DOHH2 (cell line): ENCODE results near the gene PAPPA.

Experiments
- H3F3A ChIP-seq: fragments of 200-600 bp; sonication (generic), shearing (Covaris generic); 2 replicates; pipeline ENCODE4 v1.6.0; 2016; ENCODE audit warnings: antibody characterized with exemption, mild to moderate bottlenecking; ENCODE audit not compliant: control insufficient read depth, insufficient read depth
- H3K27ac ChIP-seq: fragments of 200-600 bp; sonication (generic); 2 replicates; pipeline ENCODE4 v1.5.1; 2014; ENCODE audit warnings: low read depth, mild to moderate bottlenecking, low read length, moderate library complexity
- H3K27me3 ChIP-seq: fragments of 200-600 bp; sonication (generic); 2 replicates; pipeline ENCODE4 v1.6.1; 2014; ENCODE audit warnings: mild to moderate bottlenecking, low read length, mixed read lengths; ENCODE audit not compliant: control insufficient read depth
- H3K36me3 ChIP-seq: fragments of 200-600 bp; sonication (generic); 2 replicates; pipeline ENCODE4 v1.6.1; 2014; ENCODE audit warnings: mild to moderate bottlenecking, low read length, moderate library complexity, mixed read lengths; ENCODE audit not compliant: control insufficient read depth
- H3K4me1 ChIP-seq: fragments of 200-600 bp; sonication (generic); 2 replicates; pipeline ENCODE4 v1.6.1; 2014; ENCODE audit warnings: mild to moderate bottlenecking, low read length, mixed read lengths; ENCODE audit not compliant: control insufficient read depth
- H3K4me2 ChIP-seq: fragments of 200-600 bp; sonication (generic); 2 replicates; pipeline ENCODE4 v1.6.0; 2014; ENCODE audit warnings: mild to moderate bottlenecking, low read length, moderate library complexity
- H3K4me3 ChIP-seq: fragments of 200-600 bp; sonication (generic); 2 replicates; pipeline ENCODE4 v1.5.1; 2014; ENCODE audit warnings: mild to moderate bottlenecking, low read length, mixed read lengths
- H3K79me2 ChIP-seq: fragments of 200-600 bp; sonication (generic); 2 replicates; pipeline ENCODE4 v1.6.1; 2014; ENCODE audit warnings: mild to moderate bottlenecking, low read length, mixed read lengths; ENCODE audit not compliant: control insufficient read depth
- H3K9me2 ChIP-seq: fragments of 200-600 bp; sonication (generic); replicated peaks from 2 replicates; pipeline ENCODE4 v1.6.1; 2014; ENCODE audit warnings: mild to moderate bottlenecking, low read length, mixed read lengths; ENCODE audit not compliant: control insufficient read depth
- H3K9me3 ChIP-seq: fragments of 200-600 bp; sonication (generic); 2 replicates; pipeline ENCODE4 v1.6.1; 2014; ENCODE audit warnings: antibody characterized with exemption, low read length, mixed read lengths; ENCODE audit not compliant: control insufficient read depth, insufficient read depth
- H4K20me1 ChIP-seq: fragments of 200-600 bp; sonication (generic); 2 replicates; pipeline ENCODE4 v1.6.0; 2014; ENCODE audit warnings: low read depth, mild to moderate bottlenecking, antibody characterized with exemption, low read length, moderate library complexity; ENCODE audit not compliant: control insufficient read depth, insufficient read depth
- CTCF ChIP-seq: fragments of 200-600 bp; sonication (generic); IDR thresholded peaks from one replicate; pipeline ENCODE4 v1.5.1; 2014; ENCODE audit warnings: antibody characterized with exemption, mild to moderate bottlenecking, low read depth, low read length; ENCODE audit not compliant: poor library complexity, severe bottlenecking
- EZH2phosphoT487 ChIP-seq: fragments of 200-600 bp; sonication (generic); IDR thresholded peaks from 2 replicates; pipeline ENCODE4 v1.6.1; 2017; ENCODE audit warnings: borderline replicate concordance, mild to moderate bottlenecking, antibody characterized with exemption, low read length, moderate library complexity, mixed read lengths

Gene PAPPA

GRCh38 chr9:116395699-116396037 is 242.1 kb downstream of the PAPPA start:
- Histone ChIP-seq H3K9me2 (no peaks in the 10 kb centered on the region; the same call in 1 of the 2 replicates), H3K79me2 (no peaks in the 10 kb centered on the region), H3K4me1 (peaks cover 14% of the 10 kb centered on the region), H3F3A (no peaks in the 10 kb centered on the region), H3K4me3 (no peak overlapping the region), H3K27me3 (no peaks in the 10 kb centered on the region), H3K36me3 (no peaks in the 10 kb centered on the region), H4K20me1 (no peaks in the 10 kb centered on the region), H3K9me3 (no peaks in the 10 kb centered on the region), H3K4me2 (peak overlapping the region; percentile 28; the same call in 1 of the 2 replicates), H3K27ac (no peak overlapping the region)
- no peak for TF ChIP-seq EZH2phosphoT487
- no peak for TF ChIP-seq CTCF

- no peak overlapping the region for H3K4me2 ChIP-seq
- no peaks in the 10 kb centered on the region for H3F3A ChIP-seq
- H3K4me1 ChIP-seq, result no peaks in the 10 kb centered on the region
- H3K79me2 ChIP-seq, result no peaks in the 10 kb centered on the region
- no peaks in the 10 kb centered on the region for H3K27me3 ChIP-seq
- H3K9me3 ChIP-seq, result no peaks in the 10 kb centered on the region
- TF ChIP-seq CTCF (no peak), EZH2phosphoT487 (no peak)
- no peak overlapping the region for H3K27ac ChIP-seq
- no peaks in the 10 kb centered on the region for H3K9me2 ChIP-seq
- H4K20me1 ChIP-seq, result no peaks in the 10 kb centered on the region
- no peaks in the 10 kb centered on the region for H3K36me3 ChIP-seq
- H3K4me3 ChIP-seq, result no peak overlapping the region
Observed at GRCh38 chr9:116403171-116403570, 249.6 kb downstream of the PAPPA start.

- Histone ChIP-seq H3K4me3 (no peak overlapping the region), H3K27ac (no peak overlapping the region), H3K36me3 (no peaks in the 10 kb centered on the region), H3K9me2 (no peaks in the 10 kb centered on the region), H3K79me2 (no peaks in the 10 kb centered on the region), H3K4me2 (no peak overlapping the region), H4K20me1 (no peaks in the 10 kb centered on the region), H3K27me3 (no peaks in the 10 kb centered on the region), H3F3A (no peaks in the 10 kb centered on the region), H3K4me1 (no peaks in the 10 kb centered on the region), H3K9me3 (no peaks in the 10 kb centered on the region)
- TF ChIP-seq CTCF (no peak), EZH2phosphoT487 (no peak)
Observed at GRCh38 chr9:116404228-116404627, 250.6 kb downstream of the PAPPA start.

- TF ChIP-seq EZH2phosphoT487 (no peak), CTCF (no peak)
- Histone ChIP-seq H3K27me3 (no peaks in the 10 kb centered on the region), H3K9me3 (no peaks in the 10 kb centered on the region), H3K79me2 (no peaks in the 10 kb centered on the region), H3K4me3 (no peak overlapping the region), H3F3A (no peaks in the 10 kb centered on the region), H3K4me1 (no peaks in the 10 kb centered on the region), H3K27ac (no peak overlapping the region), H3K4me2 (no peak overlapping the region), H3K36me3 (no peaks in the 10 kb centered on the region), H3K9me2 (no peaks in the 10 kb centered on the region), H4K20me1 (no peaks in the 10 kb centered on the region)
Observed at GRCh38 chr9:116405321-116405720, 251.7 kb downstream of the PAPPA start.
